Fibroblast of the aortic adventitia (primary cell): Measurements from ENCODE around the gene FAM3D. TPM values are rescaled to one million over a fixed set of nuclear protein-coding genes. Genes with fewer than 3 reads are reported as not detected.
"Not testable (repeated sequence)": the region's sequence is repeated elsewhere in the genome, so short reads cannot be mapped to it uniquely, and the experiment has no call there.

Experiments
- DNase-seq: peaks from one replicate; pipeline ENCODE4 v3.0.0-alpha.2; 2010; ENCODE audit warnings: low read depth
- H3K4me3 ChIP-seq: 2 replicates; pipeline ENCODE4 v1.5.1; 2011; ENCODE audit warnings: low read depth, mild to moderate bottlenecking, control low read depth, low read length, moderate library complexity
- total RNA-seq: library from RNA; depleted of rRNA; stranded (reverse); fragments of >200 nt; gene quantifications from 2 replicates; pipeline ENCODE4 v1.2.3, GENCODE V29; 2012; ENCODE audit warnings: low replicate concordance
- TF ChIP-seq, protein P1 (sequence below): IDR thresholded peaks from 2 replicates; pipeline ENCODE4 v1.5.1; 2011; ENCODE audit warnings: mild to moderate bottlenecking, low read length, control low read depth, inconsistent platforms; ENCODE audit not compliant: insufficient read depth

FAM3D gene
- total RNA-seq, 1 donor: not detected

DNA sequence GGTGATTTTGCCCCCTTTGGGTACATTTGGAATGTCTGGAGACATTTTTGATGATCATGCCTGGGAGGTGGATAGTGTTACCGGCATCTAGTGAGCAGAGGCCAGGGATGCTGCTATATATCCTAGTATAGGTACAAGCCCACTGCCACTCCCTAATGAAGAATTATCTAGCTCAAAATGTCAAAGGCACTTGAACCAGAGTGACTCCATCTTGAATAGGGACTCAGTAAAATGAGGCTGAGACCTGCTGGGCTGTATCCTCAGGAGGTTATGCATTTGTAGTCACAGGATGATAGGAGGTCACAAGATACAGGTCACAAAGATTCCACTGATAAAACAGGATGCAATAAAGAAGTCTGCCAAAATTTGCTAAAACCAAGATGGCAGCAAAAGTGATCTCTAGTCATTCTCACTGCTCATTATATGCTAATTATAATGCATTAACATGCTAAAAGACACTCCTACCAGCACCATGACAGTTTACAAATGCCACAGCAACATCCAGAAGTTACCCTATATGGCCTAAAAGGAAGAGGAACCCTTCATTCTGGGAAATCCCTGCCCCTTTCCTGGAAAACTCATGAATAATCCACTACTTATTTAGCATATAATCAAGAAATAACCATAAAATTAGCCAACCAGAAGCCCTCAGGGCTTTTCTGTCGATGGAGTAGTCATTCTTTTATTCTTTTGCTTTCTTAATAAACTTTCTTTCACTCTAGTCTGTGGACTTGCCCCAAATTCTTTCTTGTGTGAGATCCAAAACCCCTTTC, 40.0 kb upstream of the FAM3D start:
- no peak for DNase-seq
- TF ChIP-seq, protein P1, sequence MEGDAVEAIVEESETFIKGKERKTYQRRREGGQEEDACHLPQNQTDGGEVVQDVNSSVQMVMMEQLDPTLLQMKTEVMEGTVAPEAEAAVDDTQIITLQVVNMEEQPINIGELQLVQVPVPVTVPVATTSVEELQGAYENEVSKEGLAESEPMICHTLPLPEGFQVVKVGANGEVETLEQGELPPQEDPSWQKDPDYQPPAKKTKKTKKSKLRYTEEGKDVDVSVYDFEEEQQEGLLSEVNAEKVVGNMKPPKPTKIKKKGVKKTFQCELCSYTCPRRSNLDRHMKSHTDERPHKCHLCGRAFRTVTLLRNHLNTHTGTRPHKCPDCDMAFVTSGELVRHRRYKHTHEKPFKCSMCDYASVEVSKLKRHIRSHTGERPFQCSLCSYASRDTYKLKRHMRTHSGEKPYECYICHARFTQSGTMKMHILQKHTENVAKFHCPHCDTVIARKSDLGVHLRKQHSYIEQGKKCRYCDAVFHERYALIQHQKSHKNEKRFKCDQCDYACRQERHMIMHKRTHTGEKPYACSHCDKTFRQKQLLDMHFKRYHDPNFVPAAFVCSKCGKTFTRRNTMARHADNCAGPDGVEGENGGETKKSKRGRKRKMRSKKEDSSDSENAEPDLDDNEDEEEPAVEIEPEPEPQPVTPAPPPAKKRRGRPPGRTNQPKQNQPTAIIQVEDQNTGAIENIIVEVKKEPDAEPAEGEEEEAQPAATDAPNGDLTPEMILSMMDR: no peak
- no peak overlapping the region for H3K4me3 ChIP-seq

DNA sequence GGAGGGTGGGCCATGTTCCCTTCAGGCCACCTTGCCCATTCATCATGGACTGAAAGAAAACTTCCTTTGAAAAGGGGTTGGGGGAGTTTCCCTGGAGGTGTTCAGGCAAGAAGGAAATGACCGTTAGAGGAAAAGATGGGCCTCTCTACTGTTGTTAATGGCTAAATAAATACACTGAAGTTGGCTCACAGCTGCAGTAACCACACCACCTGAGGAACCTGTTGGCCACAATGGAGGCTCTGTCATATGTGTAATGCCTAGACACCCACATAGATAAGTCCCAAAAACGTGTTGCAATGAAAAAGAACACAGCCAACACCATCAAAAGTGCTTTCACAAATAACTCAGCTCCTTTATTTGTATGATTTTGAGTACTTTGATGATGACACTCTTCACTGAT, 38.2 kb upstream of the FAM3D start:
- DNase-seq: no peak
- TF ChIP-seq, protein P1: no peak
- H3K4me3 ChIP-seq: no peak overlapping the region

DNA sequence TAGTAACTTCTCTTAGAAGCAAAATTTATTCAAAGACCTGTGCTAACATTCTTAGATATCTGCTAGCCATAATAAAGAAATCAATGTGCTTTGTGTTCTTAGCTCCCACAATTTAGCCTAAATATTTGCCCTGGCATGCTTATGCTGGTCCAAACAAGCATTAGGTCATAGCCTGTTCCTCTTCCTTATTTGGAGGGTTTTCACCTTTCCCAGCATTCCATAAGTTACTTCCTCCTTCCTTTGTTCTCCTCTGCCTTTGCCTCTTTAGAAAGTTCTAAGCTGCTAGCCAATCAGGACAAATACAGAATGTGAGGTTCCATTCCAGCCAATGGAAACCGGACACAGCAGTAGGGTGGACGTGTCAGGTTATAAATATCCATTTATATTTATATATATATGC, 37.7 kb upstream of the FAM3D start:
- not testable (repeated sequence) for H3K4me3 ChIP-seq, DNase-seq

DNA sequence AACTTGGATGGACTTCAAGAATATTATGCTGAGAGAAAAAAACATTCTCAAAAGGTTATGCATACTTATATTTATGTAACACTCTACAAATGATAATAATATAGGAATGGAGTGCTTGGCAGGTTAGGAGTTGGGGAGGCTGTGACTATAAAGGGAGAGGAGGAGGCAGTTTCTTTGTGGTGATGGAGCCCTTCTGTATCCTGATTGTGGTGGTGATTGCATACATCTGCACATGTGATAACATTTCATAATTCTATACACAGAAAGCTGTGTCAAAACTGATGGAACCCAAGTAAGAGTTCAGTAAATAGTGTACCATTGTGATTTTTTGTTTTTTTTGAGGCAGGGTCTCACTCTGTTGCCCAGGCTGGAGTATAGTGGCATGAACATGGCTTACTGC, 31.7 kb upstream of the FAM3D start:
- H3K4me3 ChIP-seq: no peak overlapping the region
- TF ChIP-seq, protein P1: no peak
- DNase-seq: no peak

DNA sequence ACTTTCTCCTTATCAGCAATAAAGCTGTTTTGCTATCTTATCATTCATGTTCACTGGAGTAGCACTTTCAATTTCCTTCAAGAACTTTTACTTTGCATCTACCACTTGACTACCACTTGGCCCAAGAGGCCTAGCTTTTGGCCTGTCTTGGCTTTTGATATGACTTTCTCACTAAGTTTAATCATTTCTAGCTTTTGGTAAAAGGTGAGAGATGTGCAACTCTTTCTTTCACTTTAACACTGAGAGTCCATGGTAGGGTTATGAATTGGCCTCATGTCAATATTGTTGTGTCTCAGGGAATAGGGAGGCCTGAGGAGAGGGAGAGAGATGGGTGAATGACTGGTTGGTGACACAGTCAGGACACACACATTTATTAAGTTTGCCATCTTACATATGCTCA, 31.0 kb upstream of the FAM3D start:
- no peak overlapping the region for H3K4me3 ChIP-seq
- no peak for DNase-seq
- TF ChIP-seq, protein P1: no peak

DNA sequence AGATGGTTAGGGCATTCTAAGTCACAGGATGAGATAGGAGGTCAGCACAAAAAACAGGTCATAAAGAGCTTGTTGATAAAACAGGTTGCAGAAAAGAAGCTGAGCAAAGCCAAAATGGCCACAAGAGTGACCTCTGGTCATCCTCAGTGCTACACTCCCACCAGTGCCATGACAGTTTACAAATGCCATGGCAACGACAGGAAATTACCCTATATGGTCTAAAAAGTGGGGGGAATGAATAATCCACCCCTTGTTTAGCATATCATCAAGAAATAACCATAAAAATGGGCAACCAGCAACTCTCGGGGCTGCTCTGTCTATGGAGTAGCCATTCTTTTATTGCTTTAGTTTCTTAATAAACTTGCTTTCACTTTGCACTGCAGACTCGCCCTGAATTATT, 30.2 kb upstream of the FAM3D start:
- DNase-seq, H3K4me3 ChIP-seq: not testable (repeated sequence)

DNA sequence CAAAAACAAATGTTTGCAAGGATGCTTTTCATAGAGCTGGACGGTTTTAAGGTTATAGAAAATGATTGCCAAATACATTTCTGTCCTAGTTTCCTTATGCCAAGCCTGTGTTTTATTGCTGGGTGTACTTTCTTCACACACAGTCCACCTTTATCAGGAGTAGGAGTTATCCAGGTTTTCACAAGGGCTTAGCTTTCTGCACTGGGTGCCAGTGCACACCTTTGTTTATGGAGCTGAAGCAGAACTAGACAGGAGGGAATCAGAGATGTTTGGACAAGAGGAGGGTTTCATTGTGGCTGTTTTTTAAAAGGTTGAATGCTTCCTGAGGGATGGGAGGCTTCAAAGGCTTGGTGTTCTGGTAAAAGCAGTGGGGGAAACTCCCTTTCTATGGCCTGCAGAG, 29.5 kb upstream of the FAM3D start:
- DNase-seq: no peak
- TF ChIP-seq, protein P1: no peak
- no peak overlapping the region for H3K4me3 ChIP-seq

DNA sequence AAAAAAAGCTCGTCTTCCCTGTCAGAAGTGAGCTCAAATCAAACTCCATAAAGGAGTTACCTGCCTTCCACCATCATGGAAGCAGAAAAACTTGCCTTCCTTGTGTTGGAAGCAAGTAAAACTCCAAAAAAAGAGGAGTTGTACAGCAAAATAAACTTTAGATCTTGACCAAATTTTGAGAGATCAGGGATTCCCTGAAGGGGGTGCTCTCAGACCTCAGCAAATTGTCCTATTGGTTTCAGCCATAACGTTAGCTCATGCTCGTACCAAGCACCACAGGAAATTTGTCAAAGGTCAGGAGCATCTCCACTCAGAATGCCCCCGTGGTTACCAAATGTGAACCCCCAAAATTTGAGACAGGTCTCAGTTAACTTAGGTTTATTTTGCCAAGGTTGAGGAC, 28.7 kb upstream of the FAM3D start:
- H3K4me3 ChIP-seq, DNase-seq: not testable (repeated sequence)
